ENCODE results near the gene AFG1L.
"Not testable (repeated sequence)": the region's sequence is repeated elsewhere in the genome, so short reads cannot be mapped to it uniquely, and the experiment has no call there.

Gene AFG1L

GRCh38 chr6:108435391-108435790 lies 140.5 kb downstream of the AFG1L start:
- TF ChIP-seq SPI1 (IDR thresholded peaks at IDR 0.05; ENCODE audit: low read depth, low read length), result no peak
- TF ChIP-seq POLR2AphosphoS5 (IDR thresholded peaks at IDR 0.05; ENCODE audit: low read depth, low read length), result no peak
- TF ChIP-seq TAF1 (IDR thresholded peaks at IDR 0.05; ENCODE audit: low read depth, low read length), result no peak
- TF ChIP-seq POU2F2 (IDR thresholded peaks at IDR 0.05; ENCODE audit: low read depth, low read length), result no peak
- no peak for TF ChIP-seq PAX5 (IDR thresholded peaks at IDR 0.05; ENCODE audit: insufficient read depth, low read length, severe bottlenecking)
- no peak for TF ChIP-seq POLR2A (IDR thresholded peaks at IDR 0.05; ENCODE audit: low read depth, low read length)
- no peak for FAIRE-seq
- DNase-seq (ENCODE audit: insufficient read length, low spot score), result no peak

DNA sequence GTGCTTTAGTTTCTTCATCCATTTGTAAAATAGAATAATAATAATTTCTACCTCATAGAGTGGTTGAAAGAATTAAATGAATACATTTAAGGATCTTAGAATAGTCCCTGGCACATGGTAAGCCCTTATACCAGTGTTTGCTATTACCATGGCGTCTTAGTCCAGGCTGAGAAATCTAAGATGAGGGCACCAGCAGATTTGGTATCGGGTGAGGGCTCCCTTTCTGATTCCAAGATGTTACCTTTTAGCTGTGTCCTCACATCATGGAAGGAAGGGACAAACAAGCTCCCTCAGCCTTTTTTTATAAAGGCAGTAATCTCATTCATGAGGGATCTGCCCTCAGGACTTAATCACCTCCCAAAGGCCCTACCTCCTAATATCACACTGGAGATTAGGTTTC lies 141.9 kb downstream of the AFG1L start:
- TF ChIP-seq TAF1 (IDR thresholded peaks at IDR 0.05; ENCODE audit: low read depth, low read length) (no peak), SPI1 (IDR thresholded peaks at IDR 0.05; ENCODE audit: low read depth, low read length) (no peak), PAX5 (IDR thresholded peaks at IDR 0.05; ENCODE audit: insufficient read depth, low read length, severe bottlenecking) (no peak), POLR2AphosphoS5 (IDR thresholded peaks at IDR 0.05; ENCODE audit: low read depth, low read length) (no peak), POU2F2 (IDR thresholded peaks at IDR 0.05; ENCODE audit: low read depth, low read length) (no peak), POLR2A (IDR thresholded peaks at IDR 0.05; ENCODE audit: low read depth, low read length) (no peak)
- no peak for FAIRE-seq
- no peak for DNase-seq (ENCODE audit: insufficient read length, low spot score)

GRCh38 chr6:108437821-108438220 lies 143.0 kb downstream of the AFG1L start:
- no peak for FAIRE-seq
- TF ChIP-seq POLR2A (IDR thresholded peaks at IDR 0.05; ENCODE audit: low read depth, low read length), result no peak
- TF ChIP-seq TAF1 (IDR thresholded peaks at IDR 0.05; ENCODE audit: low read depth, low read length), result no peak
- no peak for TF ChIP-seq PAX5 (IDR thresholded peaks at IDR 0.05; ENCODE audit: insufficient read depth, low read length, severe bottlenecking)
- no peak for TF ChIP-seq POU2F2 (IDR thresholded peaks at IDR 0.05; ENCODE audit: low read depth, low read length)
- no peak for TF ChIP-seq SPI1 (IDR thresholded peaks at IDR 0.05; ENCODE audit: low read depth, low read length)
- TF ChIP-seq POLR2AphosphoS5 (IDR thresholded peaks at IDR 0.05; ENCODE audit: low read depth, low read length), result no peak

GRCh38 chr6:108438918-108439317 lies 144.1 kb downstream of the AFG1L start:
- TF ChIP-seq PAX5 (IDR thresholded peaks at IDR 0.05; ENCODE audit: insufficient read depth, low read length, severe bottlenecking), result no peak
- no peak for TF ChIP-seq POLR2A (IDR thresholded peaks at IDR 0.05; ENCODE audit: low read depth, low read length)
- no peak for TF ChIP-seq POLR2AphosphoS5 (IDR thresholded peaks at IDR 0.05; ENCODE audit: low read depth, low read length)
- no peak for TF ChIP-seq SPI1 (IDR thresholded peaks at IDR 0.05; ENCODE audit: low read depth, low read length)
- TF ChIP-seq POU2F2 (IDR thresholded peaks at IDR 0.05; ENCODE audit: low read depth, low read length), result no peak
- FAIRE-seq, result no peak
- no peak for DNase-seq (ENCODE audit: insufficient read length, low spot score)

More at GRCh38 chr6:108437821-108438220, 143.0 kb downstream of the AFG1L start:
- DNase-seq (ENCODE audit: insufficient read length, low spot score), result no peak

DNA sequence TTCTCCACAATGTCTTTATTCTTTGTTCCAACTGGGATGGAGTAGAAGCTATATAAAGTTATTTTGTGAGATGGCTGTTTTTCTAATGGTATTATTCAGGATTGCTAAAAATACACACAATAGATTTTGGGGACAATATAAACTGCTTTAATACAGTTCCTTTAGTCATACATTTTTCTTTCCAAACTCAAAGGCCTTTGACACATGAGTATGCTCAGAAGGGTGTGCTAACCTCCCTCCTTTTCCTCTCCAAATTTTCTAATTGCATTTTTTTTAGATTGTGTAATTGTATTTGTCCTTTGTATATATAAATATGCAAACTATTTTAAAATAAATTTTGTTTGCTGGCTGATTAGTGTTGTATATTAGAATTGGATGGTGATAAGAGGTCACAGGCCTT lies 146.3 kb downstream of the AFG1L start:
- TF ChIP-seq PAX5 (IDR thresholded peaks at IDR 0.05; ENCODE audit: insufficient read depth, low read length, severe bottlenecking), result no peak
- no peak for TF ChIP-seq POU2F2 (IDR thresholded peaks at IDR 0.05; ENCODE audit: low read depth, low read length)
- no peak for TF ChIP-seq TAF1 (IDR thresholded peaks at IDR 0.05; ENCODE audit: low read depth, low read length)
- no peak for TF ChIP-seq POLR2AphosphoS5 (IDR thresholded peaks at IDR 0.05; ENCODE audit: low read depth, low read length)
- TF ChIP-seq POLR2A (IDR thresholded peaks at IDR 0.05; ENCODE audit: low read depth, low read length), result no peak
- no peak for TF ChIP-seq SPI1 (IDR thresholded peaks at IDR 0.05; ENCODE audit: low read depth, low read length)
- FAIRE-seq (no peak), DNase-seq (ENCODE audit: insufficient read length, low spot score) (no peak)

- DNase-seq (ENCODE audit: insufficient read length, low spot score), result no peak
- no peak for FAIRE-seq
- no peak for TF ChIP-seq POLR2A (IDR thresholded peaks at IDR 0.05; ENCODE audit: low read depth, low read length)
- no peak for TF ChIP-seq POLR2AphosphoS5 (IDR thresholded peaks at IDR 0.05; ENCODE audit: low read depth, low read length)
- no peak for TF ChIP-seq TAF1 (IDR thresholded peaks at IDR 0.05; ENCODE audit: low read depth, low read length)
- no peak for TF ChIP-seq PAX5 (IDR thresholded peaks at IDR 0.05; ENCODE audit: insufficient read depth, low read length, severe bottlenecking)
- TF ChIP-seq POU2F2 (IDR thresholded peaks at IDR 0.05; ENCODE audit: low read depth, low read length), result no peak
- no peak for TF ChIP-seq SPI1 (IDR thresholded peaks at IDR 0.05; ENCODE audit: low read depth, low read length)
Measured at GRCh38 chr6:108442770-108443520, 148.1 kb downstream of the AFG1L start.

- DNase-seq (ENCODE audit: insufficient read length, low spot score), result no peak
- TF ChIP-seq SPI1 (IDR thresholded peaks at IDR 0.05; ENCODE audit: low read depth, low read length), result no peak
- TF ChIP-seq POLR2A (IDR thresholded peaks at IDR 0.05; ENCODE audit: low read depth, low read length), result no peak
- TF ChIP-seq PAX5 (IDR thresholded peaks at IDR 0.05; ENCODE audit: insufficient read depth, low read length, severe bottlenecking), result no peak
- TF ChIP-seq TAF1 (IDR thresholded peaks at IDR 0.05; ENCODE audit: low read depth, low read length), result no peak
- no peak for TF ChIP-seq POU2F2 (IDR thresholded peaks at IDR 0.05; ENCODE audit: low read depth, low read length)
- no peak for TF ChIP-seq POLR2AphosphoS5 (IDR thresholded peaks at IDR 0.05; ENCODE audit: low read depth, low read length)
- no peak for FAIRE-seq
Measured at GRCh38 chr6:108446629-108447150, 151.8 kb downstream of the AFG1L start.

DNA sequence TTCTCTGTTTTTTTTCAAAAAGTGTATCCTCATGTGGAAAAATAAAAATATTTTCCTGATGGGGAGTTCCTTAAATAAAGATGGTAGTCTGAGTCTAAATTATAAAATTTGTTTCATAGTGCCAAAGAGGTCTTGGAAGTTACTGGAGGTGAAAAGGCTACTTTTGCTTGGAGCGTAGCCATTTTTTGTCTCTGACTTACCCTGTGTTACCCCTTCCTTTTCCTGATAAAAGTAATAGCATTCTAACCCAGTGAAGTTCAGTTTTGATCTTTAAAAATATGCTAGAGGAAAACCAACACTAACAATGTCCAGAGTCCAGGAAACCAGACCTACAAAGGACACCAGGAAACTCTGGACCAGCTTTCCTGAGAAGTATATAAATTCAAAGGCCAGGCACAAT lies 153.6 kb downstream of the AFG1L start:
- FAIRE-seq (no peak), DNase-seq (ENCODE audit: insufficient read length, low spot score) (no peak)
- TF ChIP-seq POU2F2 (IDR thresholded peaks at IDR 0.05; ENCODE audit: low read depth, low read length), result no peak
- no peak for TF ChIP-seq SPI1 (IDR thresholded peaks at IDR 0.05; ENCODE audit: low read depth, low read length)
- no peak for TF ChIP-seq POLR2A (IDR thresholded peaks at IDR 0.05; ENCODE audit: low read depth, low read length)
- TF ChIP-seq PAX5 (IDR thresholded peaks at IDR 0.05; ENCODE audit: insufficient read depth, low read length, severe bottlenecking), result no peak
- TF ChIP-seq TAF1 (IDR thresholded peaks at IDR 0.05; ENCODE audit: low read depth, low read length), result no peak
- no peak for TF ChIP-seq POLR2AphosphoS5 (IDR thresholded peaks at IDR 0.05; ENCODE audit: low read depth, low read length)

DNA sequence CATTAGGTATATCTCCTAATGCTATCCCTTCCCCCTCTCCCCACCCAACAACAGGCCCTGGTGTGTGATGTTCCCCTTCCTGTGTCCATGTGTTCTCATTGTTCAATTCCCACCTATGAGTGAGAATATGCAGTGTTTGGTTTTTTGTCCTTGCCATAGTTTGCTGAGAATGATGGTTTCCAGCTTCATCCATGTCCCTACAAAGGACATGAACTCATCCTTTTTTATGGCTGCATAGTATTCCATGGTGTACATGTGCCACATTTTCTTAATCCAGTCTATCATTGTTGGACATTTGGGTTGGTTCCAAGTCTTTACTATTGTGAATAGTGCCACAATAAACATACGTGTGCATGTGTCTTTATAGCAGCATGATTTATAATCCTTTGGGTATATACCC lies 154.9 kb downstream of the AFG1L start:
- FAIRE-seq; DNase-seq (ENCODE audit: insufficient read length, low spot score): not testable (repeated sequence)

- TF ChIP-seq POLR2A (IDR thresholded peaks at IDR 0.05; ENCODE audit: low read depth, low read length) (no peak), POLR2AphosphoS5 (IDR thresholded peaks at IDR 0.05; ENCODE audit: low read depth, low read length) (no peak), POU2F2 (IDR thresholded peaks at IDR 0.05; ENCODE audit: low read depth, low read length) (no peak), SPI1 (IDR thresholded peaks at IDR 0.05; ENCODE audit: low read depth, low read length) (no peak), TAF1 (IDR thresholded peaks at IDR 0.05; ENCODE audit: low read depth, low read length) (no peak), PAX5 (IDR thresholded peaks at IDR 0.05; ENCODE audit: insufficient read depth, low read length, severe bottlenecking) (no peak)
- FAIRE-seq (no peak), DNase-seq (ENCODE audit: insufficient read length, low spot score) (no peak)
Measured at GRCh38 chr6:108451816-108452215, 157.0 kb downstream of the AFG1L start.

Data from GM12891 (cell line).